ENCODE results near the gene TOMM20L. TPM values are rescaled to one million over a fixed set of nuclear protein-coding genes. Genes with fewer than 3 reads are reported as not detected.
A peak's percentile ranks its signal among the peaks of the same experiment; 100 is the strongest.

Gene TOMM20L
- total and polyA plus RNA-seq, 2 of the 8 experiments (the other 6 are each of a cell fraction or from before 2014, with no cell fraction given) = not detected

- H4K5ac ChIP-seq (ENCODE audit: insufficient read length, low read depth, low read length) = no peak overlapping the region
- H3K4ac ChIP-seq (replicated peaks; ENCODE audit: insufficient read length, low read depth, low read length) = peak overlapping the region; percentile 84
- 0 out of 2 replicates have a peak overlapping the region, but pooled peaks have one; percentile 6 for H2BK20ac ChIP-seq (ENCODE audit: low read length)
- 0 out of 2 replicates have a peak overlapping the region, but pooled peaks have one; percentile 16 for H2BK5ac ChIP-seq (ENCODE audit: low read depth, low read length)
- peaks cover 4 to 14% (median 7%) of the 10 kb centered on the region in 4 experiments; a peak in 6 of 7 replicates for H3K4me1 ChIP-seq (replicated peaks in 1 of 4; ENCODE audit: control insufficient read depth in 3 of 4, insufficient read depth in 4 of 4, low read length in 3 of 4)
- H2BK120ac ChIP-seq (replicated peaks; ENCODE audit: low read depth, low read length) = peak overlapping the region; percentile 54
- no peak overlapping the region for H3K4me3 ChIP-seq (ENCODE audit: extremely low read depth in 1 of 4, insufficient read depth in 2 of 4, low read depth in 3 of 4, low read length in 4 of 4)
- no peak overlapping the region; a peak in 1 of 7 replicates for H3K9ac ChIP-seq (replicated peaks in 1 of 4; ENCODE audit: extremely low read depth in 1 of 4, low read depth in 3 of 4, low read length in 3 of 4)
- no peak overlapping the region for H3K18ac ChIP-seq (ENCODE audit: extremely low read depth, low read length)
- H4K8ac ChIP-seq (ENCODE audit: extremely low read depth, insufficient read depth, low read length) = no peak overlapping the region
- FAIRE-seq = no peak
- no peak overlapping the region for H3K27ac ChIP-seq (ENCODE audit: low read depth, low read length)
- no peak overlapping the region for H3K14ac ChIP-seq (ENCODE audit: insufficient read length)
- H3K79me2 ChIP-seq (ENCODE audit: control insufficient read depth in 1 of 2, insufficient read depth in 2 of 2, low read length in 2 of 2) = no peaks in the 10 kb centered on the region
- WGBS, 2 experiments (ENCODE audit: extremely low coverage in 1 of 2, insufficient coverage in 1 of 2, insufficient read length in 1 of 2, insufficient replicate concordance in 2 of 2, low coverage in 1 of 2, low lambda C conversion rate in 2 of 2, missing lambda C conversion rate in 1 of 2) = 91% methylated on average over 6 of the region's 6 CpGs; no CpG with 5 or more reads in 1 of the 2 experiments
- H3K27me3 ChIP-seq (replicated peaks in 1 of 4; ENCODE audit: control insufficient read depth in 3 of 4, extremely low read depth in 1 of 4, insufficient read depth in 3 of 4, low read length in 3 of 4) = peaks cover 0 to 9% (median 6%) of the 10 kb centered on the region in 4 experiments; a peak in 5 of 7 replicates
- no peak for DNase-seq (ENCODE audit: low read depth in 1 of 2, low spot score in 2 of 2)
- H3K4me2 ChIP-seq (ENCODE audit: insufficient read depth in 1 of 2, low read depth in 2 of 2, low read length in 2 of 2) = peak overlapping the region in 1 of 2 experiments; percentile 81; a peak in 1 of 4 replicates
- H3K23me2 ChIP-seq (ENCODE audit: low read depth, low read length) = peaks cover 7% of the 10 kb centered on the region; the same call in 1 of the 2 replicates
- H2AK5ac ChIP-seq (ENCODE audit: low read depth, low read length) = no peak overlapping the region
- no peak overlapping the region for H3K23ac ChIP-seq (ENCODE audit: insufficient read length)
- H3K79me1 ChIP-seq (ENCODE audit: low read depth, low read length) = no peaks in the 10 kb centered on the region
- POLR2A ChIA-PET (ENCODE audit: partially characterized antibody) = interaction anchor here (1.1 to 3.8 kb wide), 3 partner anchors 29 to 142 kb away, joined by 5 to 23 read pairs (median 17); partner anchors contain the start of genes ARID4A, KIAA0586 and TIMM9
- peak overlapping the region; percentile 68 for H4K91ac ChIP-seq (replicated peaks; ENCODE audit: insufficient read length, low read length)
- peak overlapping the region; percentile 88; the same call in 1 of the 2 replicates for H2BK15ac ChIP-seq (ENCODE audit: low read length)
- no peak overlapping the region for H2BK12ac ChIP-seq (ENCODE audit: low read depth, low read length)
- CTCF ChIA-PET (ENCODE audit: partially characterized antibody) = interaction anchor here (1.0 to 2.5 kb wide), 5 partner anchors 9 to 30 kb away, joined by 3 to 9 read pairs (median 5); partner anchors contain the start of genes KIAA0586 and TIMM9
- H4K20me1 ChIP-seq (replicated peaks in 1 of 2; ENCODE audit: control insufficient read depth in 1 of 2, insufficient read depth in 2 of 2, low read length in 2 of 2) = no peaks in the 10 kb centered on the region
- no peak overlapping the region for H2AFZ ChIP-seq (ENCODE audit: low read length)
- no peaks in the 10 kb centered on the region for H3K36me3 ChIP-seq (ENCODE audit: control insufficient read depth in 2 of 4, insufficient read depth in 4 of 4, low read length in 3 of 4)
- H3K9me3 ChIP-seq (ENCODE audit: insufficient read depth in 2 of 2, low read depth in 1 of 2, low read length in 1 of 2) = no peaks in the 10 kb centered on the region
- H3K56ac ChIP-seq (replicated peaks; ENCODE audit: insufficient read length, low read depth, low read length) = no peak overlapping the region
- TF ChIP-seq CREB1 (IDR thresholded peaks at IDR 0.05) (no peak), GABPA (IDR thresholded peaks at IDR 0.05; ENCODE audit: borderline replicate concordance, insufficient read depth, low read length) (no peak), KDM1A (IDR thresholded peaks at IDR 0.05; ENCODE audit: borderline replicate concordance, low read length) (no peak), ATF3 (IDR thresholded peaks at IDR 0.05; ENCODE audit: insufficient read depth, low read depth, low read length) (no peak), CBX8 (IDR thresholded peaks at IDR 0.05; ENCODE audit: borderline replicate concordance, low read depth, low read length) (no peak), EZH2 (IDR thresholded peaks at IDR 0.05; ENCODE audit: low read depth, low read length, severe bottlenecking) (no peak)
Observed at GRCh38 chr14:58397156-58397555, 1.4 kb downstream of the TOMM20L start.
